Erythroblast (primary cell): ENCODE results near the gene KCNG2.

Source experiments
- DNase-seq, 2 experiments: peaks; one replicate each; lab custom pipeline; 2025; lab: John Stamatoyannopoulos, UW
- GATA1 ChIP-seq: IDR thresholded peaks from 2 replicates; pipeline ENCODE4 v1.6.1; 2011; ENCODE audit warnings: low read depth, mild to moderate bottlenecking, control low read depth, low read length, moderate library complexity
- POLR2A ChIP-seq: IDR thresholded peaks from 2 replicates; pipeline ENCODE4 v1.6.1; 2011; ENCODE audit warnings: mild to moderate bottlenecking, low read length

Gene KCNG2

DNA sequence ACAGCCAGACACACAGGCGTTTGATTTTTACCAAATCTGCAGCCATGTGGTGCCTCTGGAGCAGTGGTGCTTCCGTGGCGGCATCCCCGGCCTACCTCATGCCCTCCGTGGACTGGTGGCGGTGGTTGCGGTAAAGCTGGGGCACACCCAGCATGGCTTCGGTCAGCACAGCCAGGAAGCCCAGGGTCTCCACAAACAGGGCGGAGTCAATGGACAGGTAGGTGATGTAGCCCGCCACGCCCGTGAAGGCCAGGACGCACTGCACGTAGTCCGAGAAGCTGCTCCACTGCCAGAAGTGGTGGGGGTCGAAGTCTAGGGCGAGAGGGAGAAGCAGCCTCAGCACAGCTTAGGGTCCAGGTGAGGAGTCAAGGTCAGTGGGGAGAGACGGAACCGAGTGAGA, 121.4 kb downstream of the KCNG2 start:
- TF ChIP-seq GATA1 (no peak), POLR2A (no peak)
- no peak for DNase-seq

DNA sequence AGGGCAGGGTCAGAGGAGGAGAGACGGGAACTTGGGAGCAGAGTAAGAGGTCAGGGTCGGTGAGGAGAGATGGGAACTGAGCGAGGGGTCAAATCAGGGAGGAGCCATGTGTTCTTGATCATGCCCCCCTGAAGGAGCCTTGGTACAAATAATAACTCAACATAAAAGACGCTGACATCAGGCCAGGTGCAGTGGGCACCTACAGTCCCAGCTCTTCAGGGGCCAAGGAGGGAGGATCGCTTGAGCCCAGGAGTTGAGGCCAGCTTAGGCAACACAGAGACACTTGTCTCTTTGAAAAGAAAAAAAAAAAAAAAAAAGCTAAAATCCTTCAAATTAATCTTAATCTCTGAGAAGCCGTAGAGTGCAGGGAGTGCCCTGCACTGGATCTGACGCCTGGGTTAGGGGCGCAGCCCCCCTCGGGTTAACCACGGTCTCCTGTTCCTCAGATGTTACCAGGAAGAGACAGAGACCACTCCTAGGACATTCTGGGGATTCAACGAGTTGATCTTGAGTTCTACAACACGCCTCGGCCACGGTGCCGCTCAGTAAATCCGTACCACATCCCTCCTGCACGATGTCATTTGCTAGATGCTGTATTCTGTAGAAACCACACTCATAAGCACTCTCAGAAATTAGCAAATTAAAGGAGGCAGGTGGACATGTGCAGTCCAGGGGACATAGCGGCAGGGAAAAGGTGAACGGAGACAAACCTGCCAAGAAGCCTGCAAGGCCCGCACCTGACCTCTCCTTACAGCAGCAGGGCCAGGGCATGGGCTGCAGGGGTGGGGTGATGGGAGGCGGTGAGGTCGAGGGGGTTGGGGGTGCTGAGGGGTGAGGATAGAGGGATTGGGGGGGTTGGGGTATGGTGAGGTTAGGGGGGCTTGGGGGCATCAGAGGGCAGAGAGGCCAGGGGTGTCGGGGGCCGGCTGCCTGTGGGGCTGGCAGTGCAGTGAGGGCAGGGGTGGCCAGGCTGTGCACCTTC, 124.5 kb downstream of the KCNG2 start:
- no peak for TF ChIP-seq POLR2A
- no peak for DNase-seq

DNA sequence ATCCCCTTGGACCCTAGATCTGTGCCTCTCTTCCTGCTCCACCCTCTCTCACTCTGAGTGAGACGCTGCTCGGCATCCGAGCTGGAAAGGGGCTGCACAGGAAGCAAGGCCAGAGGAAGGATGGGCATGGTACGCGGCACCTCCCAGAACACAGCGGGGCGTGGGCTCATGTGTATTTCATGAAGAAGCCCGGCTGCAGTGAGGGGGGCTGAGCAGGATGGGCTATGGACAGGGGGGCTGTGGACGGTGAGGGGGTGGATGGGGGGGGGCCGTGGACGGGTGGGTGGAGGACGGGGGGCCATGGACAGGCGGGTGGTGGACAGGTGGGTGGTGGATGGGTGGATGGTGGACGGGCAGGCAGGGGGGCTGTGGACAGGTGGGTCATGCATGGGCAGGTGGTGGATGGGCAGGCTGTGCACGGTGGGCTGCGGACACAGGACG, 125.3 kb downstream of the KCNG2 start:
- TF ChIP-seq POLR2A, result no peak
- TF ChIP-seq GATA1, result no peak
- DNase-seq, result no peak

DNA sequence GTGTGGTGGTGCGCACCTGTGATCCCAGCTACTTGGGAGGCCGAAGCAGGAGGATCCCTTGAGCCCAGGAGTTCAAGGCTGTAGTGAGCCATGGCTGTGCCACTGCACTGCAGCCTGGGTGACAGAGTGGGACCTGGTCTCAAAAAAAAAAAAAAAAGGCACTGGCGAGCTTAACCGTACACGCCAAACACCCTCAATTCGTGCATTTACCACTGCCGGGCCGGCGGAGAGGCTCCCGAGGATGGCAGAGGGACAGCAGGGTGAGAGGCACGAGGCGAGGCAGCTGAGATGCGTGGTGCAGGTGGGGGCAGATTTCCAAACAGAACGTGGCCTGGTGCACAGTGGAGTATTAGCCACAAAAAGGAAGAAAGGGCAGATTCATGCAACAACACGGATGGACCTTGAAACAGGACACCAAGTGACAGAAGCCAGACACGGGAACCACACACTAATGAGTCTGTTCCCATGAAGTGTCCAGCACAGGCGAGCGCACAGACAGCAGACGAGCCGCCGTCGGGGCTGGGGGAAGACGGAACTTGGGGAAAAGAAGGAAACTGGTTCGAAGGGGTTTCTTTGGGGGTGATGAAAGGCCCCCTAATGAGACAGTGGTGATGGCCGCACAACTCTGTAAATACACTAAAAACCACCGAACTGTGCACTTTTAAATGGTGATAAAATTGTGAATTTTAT, 126.3 kb downstream of the KCNG2 start:
- DNase-seq, result no peak
- TF ChIP-seq GATA1, result no peak
- TF ChIP-seq POLR2A, result no peak

DNA sequence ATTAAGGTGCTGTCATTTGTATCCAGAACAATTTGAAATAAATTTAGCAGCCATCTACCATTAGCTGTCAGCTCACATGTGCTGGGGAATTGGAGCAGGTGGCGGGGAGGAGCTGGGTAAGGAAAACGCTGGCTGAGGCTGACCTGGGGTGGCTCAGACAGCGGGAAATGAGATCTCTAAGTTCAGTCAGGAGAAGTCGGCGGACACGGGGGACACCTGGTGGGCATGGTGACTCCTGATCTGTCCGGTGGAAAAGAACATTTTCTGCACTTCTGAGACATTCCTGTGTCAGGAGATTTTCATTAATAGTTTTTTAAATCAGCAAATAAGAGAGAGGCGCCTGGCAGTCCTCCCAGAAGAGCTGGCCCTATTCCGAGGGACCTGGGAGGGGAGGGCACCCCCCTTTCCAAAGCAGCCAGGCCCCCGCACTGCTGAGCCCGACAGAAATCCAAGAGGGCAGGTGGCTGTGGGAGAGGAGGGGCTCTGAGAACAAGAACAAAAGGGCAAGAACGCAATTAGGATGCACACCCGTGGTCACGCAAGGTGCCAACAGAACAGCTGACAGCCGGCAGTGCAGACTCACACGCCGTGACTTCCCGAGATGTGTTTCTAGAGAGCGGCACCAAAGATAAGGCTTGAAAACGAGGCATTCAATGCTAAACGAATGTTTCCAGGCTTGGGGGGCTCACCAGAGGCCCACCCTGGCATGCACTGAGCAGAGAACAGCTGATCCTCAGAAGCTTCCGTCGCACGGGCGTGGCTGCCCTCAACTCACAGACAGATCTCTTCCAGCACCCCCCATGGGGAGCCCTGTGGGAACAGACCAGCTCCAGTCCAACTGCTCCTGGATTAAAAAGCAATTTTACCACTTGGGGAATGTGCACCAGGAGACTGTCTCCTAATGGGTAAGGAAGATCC, 127.3 kb downstream of the KCNG2 start:
- TF ChIP-seq POLR2A (no peak), GATA1 (no peak)
- no peak for DNase-seq

DNA sequence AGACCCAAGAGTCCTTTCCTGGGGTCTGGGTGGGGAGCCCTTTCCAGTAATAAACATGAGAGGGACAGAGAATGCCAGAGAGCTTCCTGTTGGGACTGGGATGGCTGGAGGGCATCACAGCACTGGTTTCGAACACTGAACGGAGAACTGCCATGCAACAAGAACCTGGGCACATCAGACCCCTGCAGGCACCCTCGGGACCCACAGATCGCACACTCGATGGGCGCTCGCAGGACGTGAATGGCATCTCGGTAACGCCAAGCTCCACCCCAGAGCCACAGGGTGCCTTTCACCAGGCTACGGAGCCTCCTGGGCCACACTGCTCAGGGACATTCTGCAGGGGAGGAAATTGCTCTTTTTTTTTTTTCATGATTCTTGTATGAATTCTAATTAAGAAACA, 128.6 kb downstream of the KCNG2 start:
- no peak for TF ChIP-seq GATA1
- DNase-seq, result no peak

DNA sequence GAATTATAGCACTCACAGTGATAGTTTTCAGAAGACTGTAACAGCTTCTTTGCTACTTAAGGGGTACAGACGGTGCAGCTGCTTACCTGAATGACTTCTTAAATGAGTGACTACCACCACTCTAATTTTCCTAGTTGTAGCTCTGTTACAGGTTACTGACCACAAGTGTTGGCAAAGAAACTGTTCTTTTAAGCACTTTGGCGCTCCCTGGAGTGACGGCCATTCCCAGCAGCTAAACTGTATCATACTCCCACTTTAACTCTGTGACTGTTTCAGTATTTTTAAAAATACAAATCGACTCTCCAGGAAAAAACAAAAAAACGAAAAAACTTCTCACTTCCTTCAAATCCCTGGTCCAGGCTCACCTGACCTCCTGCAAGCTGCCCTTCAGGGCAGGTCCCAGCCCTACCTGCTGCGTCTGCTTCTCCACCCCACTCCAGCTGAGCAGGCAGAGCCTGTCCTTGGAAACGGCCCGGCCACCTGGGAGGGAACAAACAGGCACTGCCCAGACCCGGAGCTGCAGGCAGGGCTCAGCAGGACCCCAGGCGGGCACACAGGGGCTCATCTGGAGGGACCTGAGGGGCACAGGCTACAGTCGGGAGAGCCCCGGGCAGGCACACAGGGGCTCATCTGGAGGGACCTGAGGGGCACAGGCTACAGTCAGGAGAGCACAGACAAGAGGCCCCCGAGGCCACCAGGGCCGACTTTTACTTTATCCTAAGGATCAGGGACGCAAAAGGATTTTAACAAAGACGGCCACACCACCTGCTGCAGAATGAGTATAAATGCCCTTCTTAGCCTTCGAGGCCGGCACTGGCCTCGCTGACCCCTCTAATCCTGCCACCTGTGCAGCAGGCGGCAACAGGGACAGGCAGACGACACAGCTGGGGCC, 129.2 kb downstream of the KCNG2 start:
- no peak for DNase-seq
- TF ChIP-seq POLR2A (no peak), GATA1 (no peak)

DNA sequence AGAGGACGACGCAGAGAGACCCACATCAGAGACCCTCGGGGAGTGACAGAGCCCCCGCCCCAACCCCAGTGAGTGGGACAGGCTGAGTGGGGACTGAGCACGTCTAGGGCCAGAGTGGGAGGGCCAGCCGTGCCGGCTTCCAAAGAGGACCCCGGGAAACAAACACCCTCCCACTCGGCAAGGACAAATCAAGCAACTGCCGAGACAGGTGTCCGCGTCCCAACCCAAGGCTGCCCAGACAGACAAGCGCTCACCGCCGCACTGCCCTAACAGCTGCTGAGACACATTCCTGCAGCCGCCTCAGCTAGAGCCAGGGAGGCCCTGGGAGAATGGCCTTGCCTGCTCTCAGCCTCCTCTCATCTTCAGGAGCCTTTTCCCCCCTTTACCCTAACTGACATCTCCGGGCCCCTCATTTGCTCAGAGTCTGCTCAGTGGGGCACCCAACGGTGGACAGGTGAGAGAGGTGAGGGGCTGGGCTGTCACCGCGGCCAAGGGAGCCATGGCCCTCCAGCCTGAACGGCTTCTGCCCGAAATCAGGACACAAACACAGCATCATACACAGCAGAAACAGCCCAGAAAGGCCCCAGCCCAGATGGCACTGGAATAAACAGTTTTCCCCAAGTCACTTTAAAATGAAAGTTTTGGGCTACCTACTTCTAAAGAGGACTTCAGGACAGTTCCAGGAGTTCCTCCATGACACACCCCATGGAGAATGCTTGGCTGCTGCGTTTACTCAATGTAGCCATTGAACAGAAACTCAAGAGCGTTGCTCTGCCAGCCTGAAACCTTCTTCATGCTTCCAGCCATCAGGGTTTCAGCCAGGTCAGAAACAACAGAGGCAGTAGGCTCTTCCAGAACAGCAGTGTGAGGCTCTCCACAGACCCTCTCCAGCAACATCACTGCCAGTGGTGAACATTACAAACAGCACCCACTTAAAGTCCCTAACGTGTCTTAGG, 130.1 kb downstream of the KCNG2 start:
- TF ChIP-seq POLR2A (no peak), GATA1 (no peak)
- DNase-seq, result no peak

DNA sequence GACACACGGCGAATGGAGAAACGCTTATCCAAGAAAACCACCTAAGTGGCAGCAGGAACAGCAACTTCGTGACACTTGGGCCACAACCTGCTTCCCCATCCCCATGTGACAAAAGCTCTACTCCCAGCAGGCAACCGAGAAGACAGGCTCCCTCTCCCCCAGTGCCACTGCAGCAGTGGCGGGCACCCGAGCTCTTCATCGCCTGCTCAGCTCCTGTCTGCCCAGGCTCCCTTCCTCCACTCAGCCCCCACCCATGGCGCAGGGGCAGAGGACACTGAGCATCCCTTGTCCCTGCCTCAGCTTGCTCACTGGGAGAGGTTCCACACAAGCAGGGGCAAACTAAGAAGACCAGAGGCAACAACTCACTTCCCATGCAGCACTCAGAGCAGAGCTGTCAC, 130.8 kb downstream of the KCNG2 start:
- no peak for DNase-seq
- TF ChIP-seq GATA1, result no peak
- no peak for TF ChIP-seq POLR2A

DNA sequence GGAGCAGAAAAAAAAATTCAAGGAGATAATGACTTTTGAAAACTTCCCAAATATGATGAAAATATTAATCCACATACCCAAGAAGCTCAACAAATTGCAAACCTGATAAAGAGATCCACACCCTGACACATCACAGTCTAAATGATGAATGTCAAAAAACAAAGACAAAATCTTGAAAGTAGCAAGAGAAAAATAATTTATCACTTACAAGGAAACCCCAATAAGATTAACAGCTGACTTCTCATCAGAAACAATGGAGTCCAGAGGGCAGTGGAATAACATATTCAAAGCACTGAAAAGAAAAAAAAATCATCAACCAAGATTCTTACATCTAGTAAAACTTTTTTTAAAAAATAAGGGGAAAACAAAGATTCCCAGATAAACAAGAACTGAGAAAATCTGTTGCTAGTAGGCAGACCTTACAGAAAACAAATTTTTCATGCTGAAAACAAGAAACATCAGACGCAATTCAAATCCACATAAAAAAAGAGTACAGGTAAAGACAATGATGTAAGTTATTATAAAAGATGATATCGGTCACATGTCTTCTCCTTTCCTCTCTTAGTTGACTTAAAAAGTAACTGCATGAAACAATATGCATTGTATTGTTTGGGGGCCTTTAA, 132.4 kb downstream of the KCNG2 start:
- DNase-seq, result peak; percentile 55 to 57

DNA sequence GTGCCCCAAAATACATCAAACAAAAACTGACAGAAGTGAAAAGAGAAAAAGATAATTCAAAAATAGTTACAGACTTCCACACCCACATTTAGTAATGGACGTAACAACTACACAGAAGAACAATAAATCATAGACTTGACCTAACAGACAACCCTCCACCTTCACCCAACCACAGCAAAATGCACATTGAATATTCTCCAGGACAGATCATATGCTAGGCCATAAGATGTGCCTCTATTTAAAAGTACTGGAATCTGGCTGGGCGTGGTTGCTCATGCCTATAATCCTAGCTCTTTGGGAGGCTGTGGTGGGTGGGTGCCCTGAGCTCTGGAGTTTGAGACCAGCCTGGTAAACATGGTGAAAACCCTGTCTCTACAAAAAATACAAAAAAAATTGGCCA, 133.7 kb downstream of the KCNG2 start:
- TF ChIP-seq GATA1, result no peak
- no peak for TF ChIP-seq POLR2A
- no peak for DNase-seq

More for the DNA sequence above, 132.4 kb downstream of the KCNG2 start:
- no peak for TF ChIP-seq GATA1
- TF ChIP-seq POLR2A, result no peak
